IPS-15b (cell line): ENCODE data around the gene MFAP1.
"Not testable (repeated sequence)": the region's sequence is repeated elsewhere in the genome, so short reads cannot be mapped to it uniquely, and the experiment has no call there.

Source experiments
- H3K27me3 ChIP-seq: one replicate; pipeline ENCODE4 v1.6.1; 2013; ENCODE audit warnings: low read length; ENCODE audit not compliant: control insufficient read depth, insufficient read depth
- H3K36me3 ChIP-seq: one replicate; pipeline ENCODE4 v1.6.1; 2013; ENCODE audit warnings: low read length; ENCODE audit not compliant: control insufficient read depth, insufficient read depth
- H3K4me1 ChIP-seq: one replicate; pipeline ENCODE4 v1.6.1; 2013; ENCODE audit warnings: mild to moderate bottlenecking, low read length; ENCODE audit not compliant: control insufficient read depth, insufficient read depth
- H3K4me3 ChIP-seq: one replicate; pipeline ENCODE4 v1.5.1; 2013; ENCODE audit warnings: low read depth, low read length
- H3K9ac ChIP-seq: one replicate; pipeline ENCODE4 v1.6.1; 2013; ENCODE audit warnings: low read depth, mild to moderate bottlenecking, low read length
- H3K9me3 ChIP-seq: one replicate; pipeline ENCODE4 v1.6.1; 2013; ENCODE audit warnings: mild to moderate bottlenecking, low read length; ENCODE audit not compliant: control insufficient read depth, insufficient read depth

MFAP1 gene

GRCh38 chr15:43808960-43809678, 15.4 kb downstream of the MFAP1 start:
- H3K9ac ChIP-seq = no peak overlapping the region
- H3K36me3 ChIP-seq = peaks cover 64% of the 10 kb centered on the region
- no peaks in the 10 kb centered on the region for H3K9me3 ChIP-seq
- no peaks in the 10 kb centered on the region for H3K27me3 ChIP-seq
- H3K4me3 ChIP-seq = no peak overlapping the region
- H3K4me1 ChIP-seq = no peaks in the 10 kb centered on the region

DNA sequence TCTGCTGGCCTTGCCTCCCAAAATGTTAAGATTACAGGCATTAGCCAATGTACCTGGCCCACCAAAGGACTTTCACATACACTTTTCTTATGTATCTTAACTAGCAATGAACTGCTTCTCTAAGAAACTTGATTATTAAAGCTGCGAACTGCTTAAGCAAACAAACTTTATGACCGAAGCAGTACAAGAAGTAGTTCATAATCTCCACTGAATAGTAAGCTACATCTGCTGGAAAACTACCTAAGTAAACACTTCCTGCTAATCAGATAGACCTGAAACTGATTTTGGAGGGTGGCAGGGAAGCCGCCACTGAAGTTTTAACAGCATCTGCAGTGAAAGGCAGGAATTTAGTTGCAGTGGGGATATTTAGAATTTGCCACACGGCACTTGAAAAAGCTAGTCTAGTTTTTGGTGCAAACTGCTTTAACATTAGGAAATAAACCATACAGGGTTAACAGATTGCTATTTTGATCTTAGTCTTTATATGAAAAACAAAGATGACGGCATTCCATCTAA, 16.0 kb downstream of the MFAP1 start:
- Histone ChIP-seq H3K9ac (no peak overlapping the region), H3K27me3 (no peaks in the 10 kb centered on the region), H3K4me3 (no peak overlapping the region), H3K4me1 (no peaks in the 10 kb centered on the region), H3K36me3 (peaks cover 58% of the 10 kb centered on the region), H3K9me3 (no peaks in the 10 kb centered on the region)

- not testable (repeated sequence) for H3K9ac ChIP-seq, H3K9me3 ChIP-seq, H3K27me3 ChIP-seq, H3K4me3 ChIP-seq, H3K4me1 ChIP-seq
- peaks cover 18% of the 10 kb centered on the region for H3K36me3 ChIP-seq
These were observed 21.8 kb downstream of the MFAP1 start for GRCh38 chr15:43802676-43803075.

GRCh38 chr15:43800286-43801141, 24.0 kb downstream of the MFAP1 start, which contains the start of gene HYPK:
HYPK (plus strand) TSS chr15:43800599; CDS start chr15:43800623, 24 bp downstream.
- H3K9me3 ChIP-seq = no peaks in the 10 kb centered on the region
- peaks cover 17% of the 10 kb centered on the region for H3K4me1 ChIP-seq
- peak within 1 kb of the TSS; percentile 92 for H3K9ac ChIP-seq
- peaks cover 12% of the 10 kb centered on the region for H3K36me3 ChIP-seq
- no peaks in the 10 kb centered on the region for H3K27me3 ChIP-seq
- peak within 1 kb of the TSS; percentile 98 for H3K4me3 ChIP-seq

GRCh38 chr15:43799945-43800285, 24.6 kb downstream of the MFAP1 start, which contains the start of gene SERINC4:
SERINC4 (minus strand) TSS chr15:43800220; CDS start chr15:43799986, 234 bp downstream.
- H3K27me3 ChIP-seq = no peaks in the 10 kb centered on the region
- no peaks in the 10 kb centered on the region for H3K9me3 ChIP-seq
- H3K36me3 ChIP-seq = peaks cover 14% of the 10 kb centered on the region
- H3K4me1 ChIP-seq = peaks cover 23% of the 10 kb centered on the region
- peak within 1 kb of the TSS; percentile 92 for H3K9ac ChIP-seq
- peak within 1 kb of the TSS; percentile 98 for H3K4me3 ChIP-seq

GRCh38 chr15:43799209-43799944, 25.1 kb downstream of the MFAP1 start:
- Histone ChIP-seq H3K36me3 (peaks cover 17% of the 10 kb centered on the region), H3K9ac (peak overlapping the region; percentile 37), H3K4me1 (peaks cover 27% of the 10 kb centered on the region)

GRCh38 chr15:43796566-43796965, 27.9 kb downstream of the MFAP1 start:
- peaks cover 31% of the 10 kb centered on the region for H3K36me3 ChIP-seq
- H3K4me3 ChIP-seq = no peak overlapping the region
- H3K4me1 ChIP-seq = peaks cover 35% of the 10 kb centered on the region
- H3K27me3 ChIP-seq = no peaks in the 10 kb centered on the region
- H3K9ac ChIP-seq = no peak overlapping the region
- no peaks in the 10 kb centered on the region for H3K9me3 ChIP-seq

More at GRCh38 chr15:43799209-43799944, 25.1 kb downstream of the MFAP1 start:
- Histone ChIP-seq H3K9me3 (no peaks in the 10 kb centered on the region), H3K4me3 (no peak overlapping the region), H3K27me3 (no peaks in the 10 kb centered on the region)

DNA sequence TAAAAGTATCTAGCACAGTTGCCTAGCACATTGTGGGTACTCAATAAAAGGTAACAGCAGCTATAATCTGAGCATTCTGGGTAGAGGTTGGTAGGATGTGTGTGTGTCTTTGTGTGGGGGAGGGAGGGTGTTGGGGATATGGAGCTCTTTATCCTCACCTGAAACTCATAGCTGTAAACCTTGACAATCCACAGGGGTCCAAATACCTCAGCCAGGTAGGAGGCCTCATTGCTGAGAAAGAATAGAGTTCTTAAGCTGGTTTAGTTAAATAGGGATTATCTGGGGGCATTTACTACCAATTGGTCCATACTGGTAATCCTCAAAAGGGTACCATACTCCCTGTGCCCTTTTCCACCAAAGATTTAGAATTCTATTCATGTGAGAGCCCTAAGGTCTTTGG, 28.5 kb downstream of the MFAP1 start:
- no peaks in the 10 kb centered on the region for H3K9me3 ChIP-seq
- H3K4me1 ChIP-seq = peaks cover 35% of the 10 kb centered on the region
- H3K4me3 ChIP-seq = no peak overlapping the region
- no peaks in the 10 kb centered on the region for H3K27me3 ChIP-seq
- H3K9ac ChIP-seq = no peak overlapping the region
- H3K36me3 ChIP-seq = peaks cover 31% of the 10 kb centered on the region

- Histone ChIP-seq H3K9me3 (no peaks in the 10 kb centered on the region), H3K36me3 (peaks cover 31% of the 10 kb centered on the region), H3K9ac (no peak overlapping the region), H3K4me3 (no peak overlapping the region), H3K4me1 (peaks cover 34% of the 10 kb centered on the region), H3K27me3 (no peaks in the 10 kb centered on the region)
These were observed 29.3 kb downstream of the MFAP1 start for GRCh38 chr15:43795197-43795596.

- Histone ChIP-seq H3K4me3 (no peak overlapping the region), H3K9me3 (no peaks in the 10 kb centered on the region), H3K27me3 (no peaks in the 10 kb centered on the region), H3K9ac (peak overlapping the region; percentile 98), H3K4me1 (peaks cover 28% of the 10 kb centered on the region), H3K36me3 (peaks cover 31% of the 10 kb centered on the region)
These were observed 30.0 kb downstream of the MFAP1 start for GRCh38 chr15:43794269-43795037.

- Histone ChIP-seq H3K9me3 (no peaks in the 10 kb centered on the region), H3K27me3 (no peaks in the 10 kb centered on the region), H3K9ac (peak overlapping the region; percentile 98), H3K4me1 (peaks cover 28% of the 10 kb centered on the region), H3K4me3 (peak overlapping the region; percentile 97), H3K36me3 (peaks cover 31% of the 10 kb centered on the region)
These were observed 30.8 kb downstream of the MFAP1 start for GRCh38 chr15:43793647-43794046.
